ENCODE measurements around the gene C19orf38.
"Not testable (repeated sequence)": the region's sequence is repeated elsewhere in the genome, so short reads cannot be mapped to it uniquely, and the experiment has no call there.

The C19orf38 gene

DNA sequence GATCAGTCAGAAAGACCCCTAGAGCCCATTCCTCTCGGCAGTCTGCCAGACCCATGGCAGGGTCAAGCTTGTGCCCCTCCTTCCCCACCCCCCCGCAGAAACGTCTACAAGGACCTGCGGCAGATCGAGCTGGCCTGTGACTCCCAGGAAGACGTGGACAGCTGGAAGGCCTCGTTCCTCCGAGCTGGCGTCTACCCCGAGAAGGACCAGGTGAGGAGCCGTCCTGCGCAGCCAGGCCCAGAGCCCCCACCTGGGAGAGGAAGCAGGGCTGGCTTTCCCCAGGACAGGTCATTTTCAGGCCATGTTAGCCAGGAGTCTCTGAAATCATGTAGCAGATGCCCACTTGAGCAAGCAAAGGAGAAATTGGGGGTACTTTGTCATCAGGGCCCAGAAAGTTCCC is 24.5 kb upstream of the C19orf38 start:
- no peak for DNase-seq (ENCODE audit: low spot score)

DNA sequence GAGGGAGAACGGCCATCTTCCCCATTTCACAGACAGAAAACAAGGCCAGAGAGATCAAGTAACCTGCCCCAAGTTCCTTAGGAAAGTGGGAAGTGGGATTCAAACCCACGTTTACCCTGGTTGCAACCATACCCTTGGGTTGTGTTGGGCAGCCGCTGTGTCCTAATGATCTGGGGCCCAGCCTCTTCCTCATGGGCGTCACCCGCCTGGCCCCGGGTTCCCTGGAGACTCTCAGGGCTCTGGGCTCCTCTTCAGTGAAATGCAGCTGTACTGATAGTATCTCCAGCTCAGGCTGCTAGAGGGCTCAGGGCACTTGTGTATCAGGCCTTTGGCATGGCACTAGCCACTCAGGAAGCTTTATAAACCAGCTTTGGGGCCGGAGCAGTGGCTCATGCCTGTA is 22.0 kb upstream of the C19orf38 start:
- no peak for DNase-seq (ENCODE audit: low spot score)

DNA sequence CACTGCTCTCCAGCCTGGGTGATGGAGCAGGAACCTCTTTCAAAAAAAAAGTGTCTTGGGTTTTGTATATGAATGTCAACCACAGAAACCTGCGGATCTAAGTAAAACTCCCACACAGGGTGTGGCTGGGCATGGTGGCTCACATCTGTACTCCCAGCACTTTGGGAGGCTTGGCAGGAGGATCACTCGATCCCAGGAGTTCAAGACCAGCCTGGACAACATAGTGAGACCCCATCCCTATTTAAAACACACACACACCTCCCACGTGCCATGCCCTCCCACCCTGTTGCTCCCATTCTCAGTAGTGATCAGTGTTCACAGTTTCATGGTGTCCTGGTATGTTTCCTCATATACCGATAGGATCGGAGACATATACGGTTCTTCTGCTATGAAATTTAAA is 21.4 kb upstream of the C19orf38 start:
- DNase-seq (ENCODE audit: low spot score), result no peak

DNA sequence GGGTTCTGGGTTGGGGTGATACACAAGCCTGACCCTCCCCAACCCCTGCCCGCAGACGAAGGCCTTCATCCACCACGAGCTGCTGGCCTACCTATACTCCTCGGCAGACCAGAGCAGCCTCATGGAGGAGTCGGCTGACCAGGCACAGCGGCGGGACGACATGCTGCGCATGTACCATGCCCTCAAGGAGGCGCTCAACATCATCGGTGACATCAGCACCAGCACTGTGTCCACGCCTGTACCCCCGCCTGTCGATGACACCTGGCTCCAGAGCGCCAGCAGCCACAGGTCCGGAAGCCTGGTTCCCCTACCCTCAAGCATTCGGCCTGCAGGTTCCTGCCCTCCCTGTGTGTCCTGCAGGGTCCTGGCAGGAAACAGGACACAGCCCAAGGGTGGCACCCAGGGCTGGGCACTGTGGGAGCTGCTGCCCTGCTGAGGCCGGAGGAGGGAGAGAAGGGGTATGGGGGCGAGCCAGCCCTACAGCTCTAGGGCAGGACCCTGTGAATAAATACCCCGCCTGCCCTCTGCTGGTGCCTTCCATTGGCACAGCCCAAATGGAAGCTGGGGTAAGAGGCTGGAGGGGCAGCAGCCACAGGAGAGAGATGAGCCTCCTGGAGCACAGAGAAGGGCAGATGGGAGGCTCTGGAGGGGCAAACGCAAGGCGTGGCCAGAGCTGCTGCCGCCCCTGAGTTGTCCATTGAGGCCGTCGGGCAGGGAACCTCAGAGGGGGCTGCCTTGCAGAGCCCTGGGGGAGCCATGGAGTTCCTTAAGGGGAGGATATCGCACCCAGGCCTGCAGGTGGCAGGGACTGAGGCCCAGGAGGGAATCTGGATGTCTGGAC is 19.0 kb upstream of the C19orf38 start:
- no peak for DNase-seq (ENCODE audit: low spot score)

DNA sequence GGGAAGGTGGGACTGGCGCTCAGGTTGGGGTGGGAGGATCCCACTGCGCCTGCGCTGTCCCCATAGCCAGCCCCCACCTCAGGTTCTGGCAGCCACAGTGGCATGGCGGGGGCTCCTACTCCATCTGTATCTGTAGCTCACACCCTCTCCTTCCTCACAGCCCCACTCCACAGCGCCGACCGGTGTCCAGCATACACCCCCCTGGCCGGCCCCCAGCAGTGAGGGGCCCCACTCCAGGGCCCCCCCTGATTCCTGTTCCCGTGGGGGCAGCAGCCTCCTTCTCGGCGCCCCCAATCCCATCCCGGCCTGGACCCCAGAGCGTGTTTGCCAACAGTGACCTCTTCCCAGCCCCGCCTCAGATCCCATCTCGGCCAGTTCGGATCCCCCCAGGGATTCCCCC is 18.2 kb upstream of the C19orf38 start:
- DNase-seq (ENCODE audit: low spot score), result no peak

DNA sequence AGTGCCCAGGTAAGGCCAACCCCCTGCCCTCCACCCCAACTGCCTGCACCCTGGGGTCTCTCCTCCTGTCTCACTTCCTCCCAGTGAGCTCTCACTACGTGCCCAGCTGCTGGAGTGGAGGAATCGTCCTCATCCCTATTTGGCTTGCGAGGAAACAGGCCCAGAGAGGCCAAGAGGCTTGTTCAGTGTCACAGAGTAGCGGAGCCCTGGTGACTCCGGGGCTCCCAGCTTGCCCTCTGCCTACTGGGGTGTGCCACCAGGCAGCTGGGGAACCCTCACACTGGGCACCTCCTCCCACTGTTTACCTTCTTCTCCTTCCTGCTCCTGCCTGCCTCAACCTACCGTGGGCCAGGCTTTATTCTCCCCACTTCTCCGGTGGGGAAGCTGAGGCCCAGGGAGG is 17.8 kb upstream of the C19orf38 start:
- no peak for DNase-seq (ENCODE audit: low spot score)

DNA sequence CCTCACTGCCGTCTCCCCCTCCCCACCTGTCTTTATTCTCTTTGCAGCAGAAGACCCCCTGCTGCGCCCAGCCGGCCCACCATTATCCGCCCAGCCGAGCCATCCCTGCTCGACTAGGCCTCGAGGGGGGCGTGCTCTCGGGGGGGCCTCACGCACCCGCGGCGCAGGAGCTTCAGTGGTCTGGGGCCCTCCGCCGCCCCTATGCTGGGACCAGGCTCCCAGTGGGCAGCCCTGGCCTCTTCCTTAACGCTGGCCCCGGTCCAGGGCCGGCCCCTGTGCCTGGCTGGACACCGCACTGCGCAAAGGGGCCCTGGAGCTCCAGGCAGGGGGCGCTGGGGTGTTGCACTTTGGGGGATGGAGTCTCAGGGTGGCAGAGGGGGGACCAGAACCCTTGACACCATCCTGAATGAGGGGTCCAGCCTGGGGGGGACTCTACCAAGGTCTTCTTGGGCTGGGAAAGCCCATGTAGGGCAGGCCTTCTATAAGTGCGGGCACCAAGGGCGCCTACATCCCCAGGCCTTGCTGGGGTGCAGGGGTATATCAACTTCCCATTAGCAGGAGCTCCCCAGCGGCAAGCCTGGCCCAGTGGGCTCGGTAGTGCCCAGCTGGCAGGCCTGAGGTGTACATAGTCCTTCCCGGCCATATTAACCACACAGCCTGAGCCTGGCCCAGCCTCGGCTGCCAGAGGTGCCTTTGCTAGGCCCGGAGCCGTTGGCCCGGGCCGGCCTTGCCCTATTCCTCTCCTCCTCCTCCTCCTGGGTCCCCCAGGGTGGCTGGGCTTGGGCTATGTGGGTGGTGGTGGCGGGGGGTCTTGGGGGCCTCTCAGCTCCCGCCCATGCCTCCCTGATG is 17.1 kb upstream of the C19orf38 start:
- DNase-seq (ENCODE audit: low spot score), result no peak

DNA sequence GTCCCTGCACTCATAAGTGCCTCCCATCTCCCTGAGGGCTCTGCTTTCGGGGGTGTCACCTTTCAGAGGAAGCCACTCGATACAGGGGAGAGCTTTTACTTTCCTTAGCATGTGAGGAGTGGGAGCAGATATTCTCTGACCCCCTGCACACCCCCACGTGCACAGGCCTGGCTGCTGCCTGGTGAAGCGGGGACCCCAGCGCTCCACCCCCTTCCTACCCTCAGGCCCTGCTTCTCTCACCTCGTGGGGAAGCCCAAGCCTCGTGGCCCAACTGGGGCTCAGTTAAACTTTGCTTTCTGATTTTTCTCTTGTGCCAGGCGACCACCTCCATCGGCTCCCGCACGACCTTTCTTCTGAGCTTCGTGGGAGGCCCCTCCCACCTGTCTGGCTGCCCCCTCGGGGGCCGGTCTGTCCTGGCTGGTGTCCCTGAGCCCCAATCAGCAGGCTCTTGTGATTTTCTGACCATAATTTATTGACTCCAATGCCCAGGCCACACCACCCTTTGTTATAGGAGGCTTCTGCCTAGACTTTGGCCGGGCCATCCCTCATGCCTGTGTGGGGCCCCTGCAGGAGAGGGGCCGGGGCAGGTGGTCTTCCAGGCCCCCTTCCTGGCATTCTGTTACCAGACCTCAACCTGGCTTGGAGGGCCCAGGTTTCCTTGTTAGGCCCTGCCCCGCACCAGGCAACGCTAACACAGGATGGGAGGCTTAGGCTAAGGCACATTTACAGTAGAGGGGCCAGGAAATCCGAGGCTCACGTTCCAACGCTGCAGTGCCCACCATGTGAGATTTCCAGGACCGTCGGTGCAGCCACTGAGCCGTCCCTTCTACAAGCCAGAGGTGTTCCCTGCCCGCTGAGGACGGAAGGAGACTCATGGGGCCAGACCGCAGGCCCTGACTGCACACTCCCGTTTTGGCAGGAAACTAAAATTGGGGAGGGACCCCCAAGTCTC is 16.0 kb upstream of the C19orf38 start:
- no peak for DNase-seq (ENCODE audit: low spot score)

DNA sequence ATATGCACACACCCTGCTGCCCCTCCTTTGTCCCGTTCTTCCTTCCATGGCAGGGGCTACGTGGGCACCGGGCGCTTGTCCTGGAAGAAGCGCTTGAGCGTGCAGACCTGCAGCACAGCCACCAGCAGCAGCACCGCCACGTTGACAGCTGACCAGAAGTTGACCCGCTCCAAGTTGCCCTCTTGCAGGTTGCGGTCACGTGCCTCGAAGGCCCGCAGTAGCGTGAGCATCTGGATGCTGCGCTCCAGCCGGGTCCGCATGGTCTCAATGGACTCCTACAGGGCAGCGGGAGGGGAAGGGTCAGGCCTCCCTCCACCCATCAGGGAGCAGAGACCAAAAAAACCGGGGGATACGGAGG is 15.3 kb upstream of the C19orf38 start:
- no peak for DNase-seq (ENCODE audit: low spot score)

DNA sequence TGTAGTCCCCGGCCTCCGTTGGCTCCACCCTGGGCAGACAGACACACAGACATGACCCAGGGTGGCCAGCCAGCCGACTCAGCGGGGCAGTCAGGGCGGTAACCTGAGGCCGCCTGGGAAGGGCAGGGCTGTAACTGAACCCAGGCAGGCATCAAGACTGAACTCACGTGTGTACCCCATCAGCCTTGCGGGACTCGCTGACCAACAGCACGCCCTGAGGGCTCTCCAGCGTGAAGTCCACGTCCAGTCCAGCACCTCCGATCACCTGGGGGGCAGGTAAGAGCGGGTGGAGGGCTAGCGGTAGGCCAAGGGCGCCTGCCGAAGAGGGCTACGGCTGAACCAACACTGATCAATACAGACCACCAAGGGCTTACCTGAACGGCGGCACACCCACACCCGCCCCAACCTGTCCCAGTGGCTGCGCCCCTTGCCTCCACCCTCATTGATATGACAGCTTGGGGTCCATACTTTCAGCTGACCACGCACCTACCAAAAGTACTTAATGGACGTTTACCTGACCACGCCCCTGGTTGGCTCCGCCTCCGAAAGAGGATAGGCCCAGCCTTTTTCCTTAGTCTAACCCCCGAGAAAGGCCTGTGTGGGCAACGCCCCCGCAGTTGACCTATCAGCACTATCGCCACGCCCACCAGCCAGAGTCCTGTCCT is 13.0 kb upstream of the C19orf38 start:
- DNase-seq (ENCODE audit: low spot score), result no peak

DNA sequence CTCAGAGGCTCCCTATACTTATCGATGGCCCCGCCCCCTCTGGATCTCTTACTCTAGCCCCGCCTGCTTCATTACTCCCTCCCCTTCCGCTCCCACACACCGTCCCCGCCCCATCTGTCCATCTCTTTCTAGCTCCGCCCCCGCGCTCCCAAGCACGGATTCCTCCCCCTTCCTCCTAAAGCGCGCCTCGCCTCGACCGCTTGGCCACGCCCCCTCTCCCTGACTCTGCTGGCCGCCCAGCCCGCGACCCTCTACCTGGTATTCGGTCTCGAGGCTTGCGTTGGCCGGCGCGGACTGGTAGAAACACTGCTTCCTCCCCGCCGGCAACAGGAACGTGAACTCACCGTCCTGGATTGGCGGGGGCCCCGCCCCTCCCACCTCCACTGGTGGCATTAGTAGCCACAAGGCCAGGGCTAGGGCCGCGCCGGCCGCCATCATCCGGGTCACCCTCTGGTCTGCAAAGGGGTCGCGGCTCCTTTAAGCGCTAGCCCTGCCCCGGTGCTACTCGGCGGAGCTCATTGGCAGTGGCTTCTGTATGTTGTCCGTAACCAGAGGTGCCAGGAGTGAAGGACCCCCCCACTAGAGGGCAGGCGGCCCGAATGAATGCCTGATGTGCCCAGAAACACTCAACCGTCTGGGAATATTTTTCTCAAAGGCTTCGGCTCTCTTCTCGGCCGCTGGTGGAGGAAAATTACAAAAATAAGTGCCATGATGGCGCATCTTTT is 12.3 kb upstream of the C19orf38 start, which contains the start of gene TMED1:
TSS of gene TMED1 (minus strand) at position 459 of the 725 bp plus-strand sequence. CDS start at position 438, 21 bp downstream.
- DNase-seq (ENCODE audit: low spot score), result peak; percentile 95

DNA sequence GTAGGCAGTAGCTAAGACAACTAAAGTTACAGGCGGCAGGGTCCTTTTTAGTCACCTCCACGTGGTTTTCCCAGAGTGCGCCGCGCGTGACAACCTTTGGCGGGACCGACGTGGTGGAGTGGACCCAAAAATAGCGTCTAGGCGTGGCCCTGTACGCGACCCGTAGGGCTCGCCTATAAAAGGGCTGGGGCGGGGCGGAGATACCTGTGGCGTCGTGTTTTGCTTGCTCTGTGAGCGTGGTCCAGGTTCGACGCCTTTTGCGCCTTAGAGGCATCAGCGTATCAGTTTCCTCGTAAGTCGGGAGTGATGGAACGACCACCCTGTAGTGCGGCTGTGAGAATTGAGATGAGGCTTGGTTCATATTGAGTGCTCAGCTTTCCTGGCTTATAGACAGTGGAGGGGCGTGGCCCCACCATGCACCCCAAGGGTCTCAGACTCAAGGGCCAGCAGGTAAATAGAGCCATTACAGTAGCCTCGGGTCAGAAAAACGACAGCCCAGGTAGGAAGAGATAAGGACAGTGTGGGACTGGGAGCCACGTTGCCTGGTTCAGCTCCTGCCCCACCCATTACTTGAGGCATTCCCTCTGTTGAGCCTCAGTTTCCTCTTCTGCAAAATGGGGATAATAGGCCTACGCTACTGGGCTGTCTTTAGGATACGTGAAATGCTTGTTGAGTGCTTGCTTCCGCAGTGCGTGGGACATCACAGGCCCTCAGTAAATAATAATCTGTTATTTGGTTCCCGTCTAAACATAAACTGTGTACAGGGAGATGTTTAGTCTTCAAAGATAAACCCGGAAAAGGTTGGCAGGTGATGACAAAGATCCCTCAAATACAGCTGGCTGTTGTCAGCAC is 11.5 kb upstream of the C19orf38 start:
- peak; percentile 55 for DNase-seq (ENCODE audit: low spot score)

DNA sequence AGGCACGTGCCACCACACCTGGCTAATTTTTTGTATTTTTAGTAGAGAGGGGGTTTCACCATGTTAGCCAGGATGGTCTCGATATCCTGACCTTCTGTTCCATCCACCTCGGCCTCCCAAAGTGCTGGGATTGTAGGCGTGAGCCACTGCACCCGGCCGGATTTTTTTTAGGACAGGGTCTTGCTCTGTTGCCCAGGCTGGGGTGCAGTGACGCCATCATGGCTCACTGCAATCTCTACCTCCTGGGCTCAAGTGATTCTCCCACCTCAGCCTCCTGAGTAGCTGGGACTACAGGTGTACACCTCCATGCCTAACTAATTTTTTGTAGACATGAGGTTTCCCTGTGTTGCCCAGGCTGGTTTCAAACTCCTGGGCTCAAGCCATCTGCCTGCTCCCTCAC is 10.6 kb upstream of the C19orf38 start:
- DNase-seq (ENCODE audit: low spot score), result not testable (repeated sequence)

DNA sequence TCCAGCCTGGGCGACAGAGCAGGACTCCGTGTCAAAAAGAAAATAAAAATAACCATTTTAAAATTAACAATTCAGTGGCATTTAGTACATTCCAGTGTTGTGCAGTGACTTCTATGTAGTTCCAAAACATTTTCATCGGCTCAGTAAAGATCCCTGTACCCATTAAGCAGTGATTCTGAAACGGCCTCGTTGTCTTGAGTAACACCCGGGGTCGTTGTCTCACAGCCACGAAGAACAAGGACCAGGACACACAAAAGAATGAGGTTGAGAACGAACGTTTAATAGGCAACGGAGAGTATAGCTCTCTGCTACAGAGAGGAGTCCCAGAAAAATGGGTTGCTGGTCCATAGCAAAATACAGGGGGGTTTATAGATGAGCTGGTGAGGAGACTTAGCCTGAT is 9.8 kb upstream of the C19orf38 start:
- DNase-seq (ENCODE audit: low spot score), result no peak

DNA sequence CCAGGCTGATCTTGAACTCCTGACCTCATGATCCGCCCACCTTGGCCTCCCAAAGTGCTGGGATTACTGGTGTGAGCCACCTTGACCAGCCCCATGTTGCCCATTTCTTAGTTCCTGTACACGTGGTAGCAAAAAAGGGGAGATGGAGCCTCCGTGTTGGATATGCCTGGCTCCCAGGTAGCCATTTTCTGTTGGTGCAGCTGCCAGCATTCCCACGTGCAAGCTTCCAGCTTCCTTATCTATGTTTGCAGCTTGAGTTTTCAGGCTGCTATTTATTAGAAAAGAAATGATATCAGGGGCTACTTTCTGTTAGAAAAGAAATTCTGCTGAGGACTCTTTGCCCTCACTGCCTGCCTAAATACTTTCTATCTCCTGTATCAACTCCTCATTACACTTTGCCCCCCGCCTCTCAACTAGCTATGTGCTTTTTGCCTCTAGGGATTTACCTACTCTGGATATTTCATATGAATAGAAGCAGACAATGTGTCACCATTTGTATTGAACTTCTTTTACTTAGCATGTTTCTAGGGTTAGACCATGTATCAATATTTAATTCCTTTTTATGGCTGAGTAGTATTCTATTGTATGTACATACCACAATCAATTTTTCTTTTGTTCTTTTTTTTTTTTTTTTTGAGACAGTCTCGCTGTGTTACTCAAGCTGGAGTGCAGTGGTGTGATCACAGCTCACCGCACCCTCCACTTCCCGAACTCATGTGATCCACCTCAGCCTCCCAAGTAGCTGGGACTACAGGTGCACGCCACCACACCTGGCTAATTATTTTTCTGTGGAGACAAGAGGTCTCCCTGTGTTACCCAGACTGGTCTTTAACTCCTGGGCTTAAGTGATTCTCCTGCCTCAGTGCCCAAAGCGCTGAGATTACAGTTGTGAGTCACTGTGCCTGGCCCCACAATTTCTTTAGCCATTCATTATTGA is 8.8 kb upstream of the C19orf38 start:
- DNase-seq (ENCODE audit: low spot score), result no peak

DNA sequence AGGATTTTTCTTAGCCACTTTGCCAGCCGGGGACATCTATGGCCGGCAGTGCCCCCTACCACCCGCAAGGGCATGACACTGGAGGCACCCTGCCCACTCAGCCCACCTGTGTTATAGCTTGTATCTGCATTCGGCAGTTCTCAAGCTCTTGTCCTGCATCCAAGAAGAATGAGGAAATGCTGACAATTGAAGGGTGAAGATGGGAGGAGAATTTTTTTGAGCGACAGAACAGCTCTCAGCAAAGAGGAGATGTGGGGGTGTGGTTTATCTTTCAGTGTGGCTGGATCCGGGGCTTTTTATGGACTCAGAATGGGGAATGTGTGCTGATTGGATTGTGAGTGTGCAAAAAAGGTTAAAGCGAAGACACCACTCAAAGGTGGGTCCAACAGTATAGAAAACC is 5.4 kb upstream of the C19orf38 start:
- no peak for DNase-seq (ENCODE audit: low spot score)

DNA sequence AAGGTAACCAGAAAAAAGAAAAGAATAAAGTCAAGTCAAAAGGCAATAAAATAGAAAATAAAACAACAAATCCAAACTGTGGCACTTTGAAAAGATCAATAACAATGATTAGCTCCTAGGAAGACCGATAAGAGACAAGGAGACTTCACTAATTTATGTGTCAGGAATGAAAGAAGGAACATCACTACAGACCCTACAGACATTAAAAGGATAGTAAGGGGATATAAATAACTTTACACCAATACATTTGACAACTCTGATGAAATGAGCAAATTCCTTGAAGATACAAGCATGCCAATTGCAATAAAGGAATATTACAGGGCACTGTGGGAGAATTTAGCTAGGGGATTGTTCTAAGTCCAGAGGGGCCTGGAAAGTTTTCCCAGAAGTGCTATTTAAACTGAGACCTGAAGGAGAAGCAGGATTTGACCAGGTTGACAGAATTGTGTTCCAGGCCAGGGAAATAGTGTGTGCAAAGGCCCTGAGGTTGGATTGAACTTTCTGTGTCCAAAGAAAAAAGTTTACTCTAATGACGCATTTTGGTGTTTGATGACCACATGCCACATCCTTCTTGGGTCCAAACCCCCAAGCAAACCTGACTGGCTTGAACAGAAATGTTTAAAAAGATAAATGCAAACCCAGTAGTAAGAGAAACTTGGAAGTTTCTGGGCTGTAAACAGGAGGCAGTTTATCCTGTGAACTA is 1.6 kb upstream of the C19orf38 start:
- DNase-seq (ENCODE audit: low spot score), result no peak

DNA sequence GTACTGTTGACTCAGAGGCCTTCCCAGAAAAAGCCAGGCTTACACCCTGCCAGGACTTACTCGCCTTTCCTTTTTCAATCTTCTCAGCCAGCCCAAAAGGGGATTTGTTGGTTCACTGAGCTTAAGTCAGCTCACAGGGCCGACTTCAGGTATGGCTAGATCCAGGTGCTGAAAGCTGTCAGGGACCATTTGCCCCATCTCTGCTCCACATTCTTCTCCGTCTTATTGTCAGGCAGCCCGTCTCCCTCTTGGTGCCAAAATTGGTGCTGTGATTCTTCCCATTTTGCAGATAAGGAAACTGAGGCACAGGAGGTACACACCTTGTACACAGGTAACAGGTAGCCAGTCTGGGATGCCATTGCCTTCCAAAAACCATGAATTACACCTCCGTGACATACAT is 2.4 kb downstream of the C19orf38 start:
- DNase-seq (ENCODE audit: low spot score), result no peak

Data from HuH-7 (cell line).